K562 (cell line): ENCODE measurements around the gene ARL10.

Experiments used
- BHLHE40 ChIP-seq: IDR thresholded peaks from 2 replicates; pipeline ENCODE4 v1.6.1; 2011; ENCODE audit warnings: low read length, improper control_type of control experiment
- CBX3 ChIP-seq, 2 experiments: IDR thresholded peaks; 1 replicate in 1 of 2; 2 replicates in 1 of 2; pipeline ENCODE4 v1.6.1; 2012; ENCODE audit warnings: inconsistent platforms in 2 of 2, low read length in 2 of 2, borderline replicate concordance in 1 of 2, control low read depth in 1 of 2
- CEBPB ChIP-seq: fragments of 450-650 bp; IDR thresholded peaks from 2 replicates; pipeline ENCODE4 v1.6.1; 2016; ENCODE audit warnings: missing genetic modification characterization, missing compliant biosample characterization
- HEY1 ChIP-seq: fragments of 250-450 bp; sonication (Bioruptor Pico); IDR thresholded peaks from 2 replicates; pipeline ENCODE4 v1.5.0; 2020; ENCODE audit warnings: mild to moderate bottlenecking, moderate library complexity, borderline replicate concordance
- IRF2 ChIP-seq: sonication (generic); formaldehyde crosslinking; IDR thresholded peaks from 2 replicates; pipeline ENCODE4 v1.8.1; 2022; ENCODE audit warnings: mild to moderate bottlenecking, missing genetic modification reagents
- KLF16 ChIP-seq: IDR thresholded peaks from 2 replicates; pipeline ENCODE4 v1.6.1; 2016; ENCODE audit warnings: antibody characterized with exemption
- MTA2 ChIP-seq: fragments of 450-650 bp; IDR thresholded peaks from 2 replicates; pipeline ENCODE4 v1.6.1; 2016; ENCODE audit warnings: low read depth
- MYNN ChIP-seq, 2 experiments: sonication (generic); formaldehyde crosslinking in 1 of 2; IDR thresholded peaks; 2 replicates each; pipeline versions ENCODE4 v1.5.0 to v1.6.1; 2016 to 2020; ENCODE audit warnings: antibody characterized with exemption in 1 of 2, missing genetic modification reagents in 1 of 2
- NFE2 ChIP-seq: IDR thresholded peaks from 2 replicates; pipeline ENCODE4 v1.6.1; 2014; ENCODE audit warnings: antibody characterized with exemption, low read depth
- PCBP1 ChIP-seq: fragments of 200-400 bp; formaldehyde crosslinking; IDR thresholded peaks from 2 replicates; pipeline ENCODE4 v1.6.1; 2018; ENCODE audit warnings: mild to moderate bottlenecking, low read depth, low read length; ENCODE audit not compliant: poor library complexity, severe bottlenecking
- POLR2AphosphoS5 ChIP-seq: IDR thresholded peaks from 2 replicates; pipeline ENCODE4 v1.6.1; 2011; ENCODE audit warnings: mild to moderate bottlenecking, low read depth, low read length, moderate library complexity; ENCODE audit not compliant: control insufficient read depth, insufficient read depth
- RCOR1 ChIP-seq, 2 experiments: IDR thresholded peaks; 2 replicates each; pipeline ENCODE4 v1.6.1; 2012; ENCODE audit warnings: low read depth in 2 of 2, low read length in 2 of 2, borderline replicate concordance in 1 of 2, improper control_type of control experiment in 1 of 2
- ZBTB40 ChIP-seq, 2 experiments: fragments of 450-650 bp in 1 of 2; sonication (generic) in 1 of 2; formaldehyde crosslinking in 1 of 2; IDR thresholded peaks; 2 replicates each; pipeline versions ENCODE4 v1.7.1 to v1.9.0; 2016 to 2022; ENCODE audit warnings: inconsistent platforms in 1 of 2, mild to moderate bottlenecking in 1 of 2, missing genetic modification reagents in 1 of 2
- TF ChIP-seq, protein P1 (sequence below): fragments of 450-650 bp; formaldehyde crosslinking; IDR thresholded peaks from 2 replicates; pipeline ENCODE4 v1.4.0; 2020; ENCODE audit warnings: mild to moderate bottlenecking, moderate library complexity

- TF ChIP-seq RCOR1 (IDR thresholded peaks at IDR 0.05; ENCODE audit: borderline replicate concordance in 1 of 2, low read depth in 2 of 2, low read length in 2 of 2) (no peak), ZBTB40 (IDR thresholded peaks at IDR 0.05) (no peak), ZBTB40 (CRISPR knock-in tag; IDR thresholded peaks at IDR 0.05) (no peak), MYNN (IDR thresholded peaks at IDR 0.05) (no peak), MYNN (CRISPR knock-in tag; IDR thresholded peaks at IDR 0.05) (no peak), NFE2 (no peak), KLF16 (no peak), BHLHE40 (no peak), POLR2AphosphoS5 (no peak), CEBPB (tag) (no peak), HEY1 (no peak), PCBP1 (no peak), MTA2 (no peak), CBX3 (IDR thresholded peaks at IDR 0.05; ENCODE audit: borderline replicate concordance in 1 of 2, low read length in 2 of 2) (no peak), IRF2 (no peak)
- TF ChIP-seq, protein P1, sequence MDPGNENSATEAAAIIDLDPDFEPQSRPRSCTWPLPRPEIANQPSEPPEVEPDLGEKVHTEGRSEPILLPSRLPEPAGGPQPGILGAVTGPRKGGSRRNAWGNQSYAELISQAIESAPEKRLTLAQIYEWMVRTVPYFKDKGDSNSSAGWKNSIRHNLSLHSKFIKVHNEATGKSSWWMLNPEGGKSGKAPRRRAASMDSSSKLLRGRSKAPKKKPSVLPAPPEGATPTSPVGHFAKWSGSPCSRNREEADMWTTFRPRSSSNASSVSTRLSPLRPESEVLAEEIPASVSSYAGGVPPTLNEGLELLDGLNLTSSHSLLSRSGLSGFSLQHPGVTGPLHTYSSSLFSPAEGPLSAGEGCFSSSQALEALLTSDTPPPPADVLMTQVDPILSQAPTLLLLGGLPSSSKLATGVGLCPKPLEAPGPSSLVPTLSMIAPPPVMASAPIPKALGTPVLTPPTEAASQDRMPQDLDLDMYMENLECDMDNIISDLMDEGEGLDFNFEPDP (CRISPR knock-in tag) = no peak
Measured at GRCh38 chr5:176408590-176408989, 43.3 kb downstream of the ARL10 start.
